Upper lobe of left lung (tissue), 6 donors: ENCODE data around the gene IGF2R. TPM values are rescaled to one million over a fixed set of nuclear protein-coding genes. Genes with fewer than 3 reads are reported as not detected.
"Not testable (repeated sequence)": the region's sequence is repeated elsewhere in the genome, so short reads cannot be mapped to it uniquely, and the experiment has no call there.

Source experiments
- ATAC-seq, 2 donors: fragments of 200-7000 bp; cut with Tn5 transposase; one replicate each; pipeline ENCODE4 v1.9.1; 2022; ENCODE audit warnings: mild to moderate bottlenecking in 2 of 2, moderate library complexity in 2 of 2; ENCODE audit not compliant: low FRiP score in 2 of 2
- DNase-seq, 2 donors: peaks; one replicate each; pipeline ENCODE4 v3.0.0-alpha.2; 2019 to 2020
- H3K27ac ChIP-seq, 4 donors: fragments of 200-600 bp; sonication (generic); one replicate each; pipeline ENCODE4 v1.5.1; 2016 to 2019
- H3K27me3 ChIP-seq, 4 donors: fragments of 200-600 bp; sonication (generic); one replicate each; pipeline ENCODE4 v1.5.1; 2017 to 2019
- H3K36me3 ChIP-seq, 4 donors: fragments of 200-600 bp; sonication (generic); one replicate each; pipeline ENCODE4 v1.5.1; 2016 to 2019
- H3K4me1 ChIP-seq, 4 donors: fragments of 200-600 bp; sonication (generic); one replicate each; pipeline ENCODE4 v1.5.1; 2018 to 2019
- H3K4me3 ChIP-seq, 4 donors: fragments of 200-600 bp; sonication (generic); one replicate each; pipeline ENCODE4 v1.5.1; 2017 to 2019; ENCODE audit warnings: mild to moderate bottlenecking in 2 of 4, moderate library complexity in 1 of 4
- H3K9me3 ChIP-seq, 4 donors: fragments of 200-600 bp; sonication (generic); one replicate each; pipeline ENCODE4 v1.5.1; 2018 to 2019
- CTCF ChIP-seq, 6 experiments: fragments of 450-650 bp in 4 of 6; fragments of 200-600 bp in 2 of 6; sonication (generic) in 2 of 6; IDR thresholded peaks; one replicate each; pipeline ENCODE4 v1.5.1; 2016 to 2019; ENCODE audit warnings: antibody characterized with exemption in 6 of 6
- EP300 ChIP-seq, 4 donors: sonication (generic); formaldehyde crosslinking; IDR thresholded peaks; one replicate each; pipeline ENCODE4 v1.5.1; 2017; ENCODE audit warnings: antibody characterized with exemption in 4 of 4, control low read depth in 2 of 4
- POLR2A ChIP-seq, 4 donors: fragments of 450-650 bp; IDR thresholded peaks; one replicate each; pipeline ENCODE4 v1.5.1; 2016 to 2017; ENCODE audit warnings: antibody characterized with exemption in 4 of 4, mild to moderate bottlenecking in 2 of 4
- POLR2AphosphoS5 ChIP-seq, 2 donors: sonication (generic); formaldehyde crosslinking; IDR thresholded peaks; one replicate each; pipeline ENCODE4 v1.5.1; 2017; ENCODE audit warnings: antibody characterized with exemption in 2 of 2
- WGBS, 2 donors: methylation state at CpG; one replicate each; pipeline ENCODE4 v1.1.5; 2017 to 2018; 5-methylcytosine and 5-hydroxymethylcytosine counted together
- total RNA-seq, 6 donors: library from RNA; depleted of rRNA in 4 of 6; stranded (reverse); fragments of >200 nt in 4 of 6; gene quantifications; one replicate each; pipeline versions ENCODE4 v1.1.0 to v1.2.1, GENCODE V29; 2016 to 2021
- donor health status: DM: no; HTN: no; CAD: no; lungs with moderate emphysema.
- donor health status: DM: no; HTN: yes; CAD: no; lungs with severe emphysema.

The IGF2R gene
- total RNA-seq, 6 donors from 2014 or later: 103 to 150 (median 128) TPM

- Histone ChIP-seq H3K9me3 (no peaks in the 10 kb centered on the region), H3K4me1 (no peaks in the 10 kb centered on the region), H3K4me3 (no peak overlapping the region), H3K27me3 (no peaks in the 10 kb centered on the region), H3K27ac (no peak overlapping the region), H3K36me3 (peaks cover 0 to 1% (median 0%) of the 10 kb centered on the region in 4 donors)
- no peak for TF ChIP-seq EP300 (IDR thresholded peaks at IDR 0.05)
- TF ChIP-seq POLR2AphosphoS5 (IDR thresholded peaks at IDR 0.05): no peak
- ATAC-seq (peak in 1 of 2 donors; percentile 77), DNase-seq (no peak)
- WGBS, 2 donors: 95% methylated on average over 5 of the region's 5 CpGs
These were observed 153.9 kb downstream of the IGF2R start for GRCh38 chr6:160122744-160123143.

DNA sequence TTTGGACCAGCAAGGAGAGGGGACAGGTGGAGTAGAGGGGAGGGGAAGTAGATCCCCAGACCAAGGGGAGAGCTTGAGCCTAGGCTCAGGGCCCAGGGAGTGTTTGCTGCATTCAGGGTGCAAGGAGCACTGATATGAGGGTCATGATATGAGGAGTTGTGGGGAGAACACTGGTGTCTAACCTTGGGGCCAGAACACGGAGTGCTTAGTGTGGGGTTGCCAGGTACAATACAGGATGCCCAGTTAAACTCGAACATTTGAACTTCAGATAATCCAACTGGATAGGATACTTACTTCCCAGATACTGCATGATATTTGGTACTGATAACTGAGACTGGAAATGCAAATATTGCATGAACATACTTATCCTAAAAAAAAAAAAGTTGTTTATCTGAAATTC lies 155.1 kb downstream of the IGF2R start:
- Histone ChIP-seq H3K27ac (no peak overlapping the region), H3K9me3 (no peaks in the 10 kb centered on the region)
- TF ChIP-seq POLR2A (IDR thresholded peaks at IDR 0.05): no peak
- TF ChIP-seq POLR2AphosphoS5 (IDR thresholded peaks at IDR 0.05): no peak

DNA sequence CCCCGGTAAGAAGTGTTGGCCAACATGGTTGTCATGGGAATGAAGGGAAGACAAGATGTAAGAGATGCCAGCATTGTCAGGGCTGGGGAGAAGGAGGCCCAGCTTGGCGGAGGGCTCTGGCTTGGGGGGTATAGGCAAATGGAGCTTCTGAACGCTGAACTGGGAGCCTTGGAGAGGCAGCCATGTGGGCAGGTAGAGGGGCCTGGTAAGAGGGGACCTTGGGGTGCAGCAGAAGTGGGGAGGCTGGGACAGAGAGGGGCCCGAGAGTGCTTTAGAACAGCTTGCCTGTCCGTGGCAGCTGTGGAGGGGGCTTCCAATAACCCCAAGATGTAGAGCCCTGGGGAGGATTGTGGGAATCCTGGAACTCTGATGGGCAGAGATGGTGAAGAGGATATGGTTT lies 155.7 kb downstream of the IGF2R start:
- H3K4me3 ChIP-seq: no peak overlapping the region
- no peaks in the 10 kb centered on the region for H3K27me3 ChIP-seq
- no peak for DNase-seq
- no peak overlapping the region for H3K27ac ChIP-seq
- H3K36me3 ChIP-seq: no peaks in the 10 kb centered on the region
- ATAC-seq: no peak
- H3K4me1 ChIP-seq: no peaks in the 10 kb centered on the region
- WGBS, 2 donors: 96 to 97% methylated on average over 3 to 5 of the region's 5 CpGs
- TF ChIP-seq POLR2A (IDR thresholded peaks at IDR 0.05): no peak
- no peak for TF ChIP-seq POLR2AphosphoS5 (IDR thresholded peaks at IDR 0.05)
- TF ChIP-seq CTCF (IDR thresholded peaks at IDR 0.05): no peak
- no peak for TF ChIP-seq EP300 (IDR thresholded peaks at IDR 0.05)
- no peaks in the 10 kb centered on the region for H3K9me3 ChIP-seq

More for the DNA sequence above, 155.1 kb downstream of the IGF2R start:
- H3K27me3 ChIP-seq: no peaks in the 10 kb centered on the region
- H3K4me1 ChIP-seq: no peaks in the 10 kb centered on the region
- H3K4me3 ChIP-seq: no peak overlapping the region
- WGBS, 2 donors: 82 to 94% methylated on average over 2 of the region's 2 CpGs
- DNase-seq (no peak), ATAC-seq (no peak)
- no peaks in the 10 kb centered on the region for H3K36me3 ChIP-seq

DNA sequence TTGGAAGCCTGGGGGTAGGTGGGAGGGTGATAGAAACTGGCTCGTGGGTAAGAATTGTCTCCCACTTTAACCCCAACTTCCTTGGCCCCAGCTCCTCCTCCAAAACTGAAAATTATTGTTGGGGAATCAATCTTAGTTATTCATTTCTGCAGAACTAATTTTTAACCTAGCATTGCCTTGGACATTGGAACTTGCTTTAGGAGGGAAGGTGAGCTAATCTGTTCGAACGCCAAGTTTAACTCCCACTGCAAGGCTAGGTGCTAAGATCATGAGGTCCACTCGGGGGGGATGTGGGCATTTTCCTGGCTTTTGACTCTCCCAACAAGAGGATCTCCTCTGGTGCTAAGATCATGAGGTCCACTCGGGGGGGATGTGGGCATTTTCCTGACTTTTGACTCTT lies 156.2 kb downstream of the IGF2R start:
- not testable (repeated sequence) for DNase-seq, H3K4me3 ChIP-seq, H3K4me1 ChIP-seq, H3K27me3 ChIP-seq, ATAC-seq, H3K27ac ChIP-seq, H3K36me3 ChIP-seq, H3K9me3 ChIP-seq
- WGBS, 2 donors: 90 to 91% methylated on average over 3 to 5 of the region's 5 CpGs

- no peak for TF ChIP-seq POLR2A (IDR thresholded peaks at IDR 0.05)
- TF ChIP-seq CTCF (IDR thresholded peaks at IDR 0.05): no peak
- no peak for TF ChIP-seq POLR2AphosphoS5 (IDR thresholded peaks at IDR 0.05)
- no peaks in the 10 kb centered on the region for H3K27me3 ChIP-seq
- 88 to 95% methylated on average over 16 of the region's 16 CpGs for WGBS, 2 donors
- no peak for DNase-seq
- no peak overlapping the region for H3K27ac ChIP-seq
- no peak for ATAC-seq
- H3K36me3 ChIP-seq: no peaks in the 10 kb centered on the region
- no peaks in the 10 kb centered on the region for H3K4me1 ChIP-seq
- no peaks in the 10 kb centered on the region for H3K9me3 ChIP-seq
- no peak overlapping the region for H3K4me3 ChIP-seq
These were observed 158.6 kb downstream of the IGF2R start for GRCh38 chr6:160127270-160128124.

DNA sequence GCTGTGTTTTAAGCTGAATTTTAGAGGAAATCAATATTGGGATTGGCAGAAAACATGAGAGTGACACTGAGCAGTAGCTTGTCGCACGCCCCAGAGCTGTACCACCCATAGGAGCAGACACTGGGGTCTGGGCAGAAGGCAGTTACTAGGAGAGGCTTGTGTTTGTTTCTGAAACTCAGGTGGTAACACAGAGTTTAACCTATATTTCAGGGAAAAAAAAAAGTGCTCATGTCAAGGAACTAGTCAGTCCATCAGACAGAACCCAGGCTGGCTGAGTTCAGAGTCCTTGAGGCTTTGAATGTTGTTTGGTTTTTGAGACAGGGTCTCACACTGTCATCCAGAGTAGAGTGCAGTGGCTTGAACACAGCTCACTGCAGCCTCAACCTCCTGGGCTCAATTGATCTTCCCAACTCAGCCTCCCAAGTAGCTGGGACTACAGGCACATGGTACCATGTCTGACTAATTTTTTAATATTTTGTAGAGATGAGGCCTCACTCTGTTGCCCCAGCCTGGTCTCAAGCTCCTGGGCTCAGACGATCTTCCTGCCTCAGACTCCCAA lies 159.3 kb downstream of the IGF2R start:
- no peak overlapping the region for H3K27ac ChIP-seq
- TF ChIP-seq CTCF (IDR thresholded peaks at IDR 0.05): no peak
- no peak for TF ChIP-seq EP300 (IDR thresholded peaks at IDR 0.05)
- no peak for TF ChIP-seq POLR2A (IDR thresholded peaks at IDR 0.05)
- TF ChIP-seq POLR2AphosphoS5 (IDR thresholded peaks at IDR 0.05): no peak
- 95 to 98% methylated on average over 3 of the region's 3 CpGs for WGBS, 2 donors
- ATAC-seq: no peak
- no peaks in the 10 kb centered on the region for H3K9me3 ChIP-seq
- H3K4me3 ChIP-seq: no peak overlapping the region
- no peaks in the 10 kb centered on the region for H3K4me1 ChIP-seq
- no peak for DNase-seq
- H3K36me3 ChIP-seq: no peaks in the 10 kb centered on the region
- no peaks in the 10 kb centered on the region for H3K27me3 ChIP-seq
